ENCODE measurements around the gene UHRF1.
A peak's percentile ranks its signal among the peaks of the same experiment; 100 is the strongest.

GRCh38 chr19:4969772-4970531 is 60.7 kb downstream of the UHRF1 start:
- TF ChIP-seq POLR2A (IDR thresholded peaks at IDR 0.05) (peak in 1 of 4 donors; percentile 27), CTCF (IDR thresholded peaks at IDR 0.05) (no peak)

All from esophagus squamous epithelium (tissue), 4 donors.